ENCODE measurements around the gene TGFBR3. TPM values are rescaled to one million over a fixed set of nuclear protein-coding genes. Genes with fewer than 3 reads are reported as not detected.
"Not testable (repeated sequence)": the region's sequence is repeated elsewhere in the genome, so short reads cannot be mapped to it uniquely, and the experiment has no call there.

TGFBR3 gene
- total RNA-seq, 2 experiments from 2014 or later = 5.5 to 7.5 TPM

DNA sequence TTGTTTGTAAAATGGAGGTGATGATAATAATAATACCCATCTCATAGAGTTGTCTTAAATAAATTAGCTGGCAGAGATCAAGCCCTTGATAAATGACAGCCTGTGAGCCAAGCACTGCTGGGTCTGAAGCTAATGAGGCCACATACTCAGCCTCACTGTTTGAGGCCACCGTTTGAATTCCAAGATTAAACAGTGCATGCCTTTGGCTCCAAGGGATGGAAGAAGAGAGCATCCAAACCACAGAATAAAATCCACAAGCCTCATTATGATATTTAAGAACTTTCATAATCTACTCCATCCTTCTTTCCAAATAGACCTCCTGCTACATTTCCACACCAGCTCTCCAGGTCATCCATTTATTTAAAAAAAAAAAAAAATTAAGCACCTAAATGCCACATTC, 29.0 kb downstream of the TGFBR3 start:
- Mint-ChIP-seq H3K36me3 (ENCODE audit: low read depth) (no peaks in the 10 kb centered on the region), H3K4me1 (ENCODE audit: low read depth) (no peaks in the 10 kb centered on the region)
- CTCF ChIA-PET = no interaction called here

DNA sequence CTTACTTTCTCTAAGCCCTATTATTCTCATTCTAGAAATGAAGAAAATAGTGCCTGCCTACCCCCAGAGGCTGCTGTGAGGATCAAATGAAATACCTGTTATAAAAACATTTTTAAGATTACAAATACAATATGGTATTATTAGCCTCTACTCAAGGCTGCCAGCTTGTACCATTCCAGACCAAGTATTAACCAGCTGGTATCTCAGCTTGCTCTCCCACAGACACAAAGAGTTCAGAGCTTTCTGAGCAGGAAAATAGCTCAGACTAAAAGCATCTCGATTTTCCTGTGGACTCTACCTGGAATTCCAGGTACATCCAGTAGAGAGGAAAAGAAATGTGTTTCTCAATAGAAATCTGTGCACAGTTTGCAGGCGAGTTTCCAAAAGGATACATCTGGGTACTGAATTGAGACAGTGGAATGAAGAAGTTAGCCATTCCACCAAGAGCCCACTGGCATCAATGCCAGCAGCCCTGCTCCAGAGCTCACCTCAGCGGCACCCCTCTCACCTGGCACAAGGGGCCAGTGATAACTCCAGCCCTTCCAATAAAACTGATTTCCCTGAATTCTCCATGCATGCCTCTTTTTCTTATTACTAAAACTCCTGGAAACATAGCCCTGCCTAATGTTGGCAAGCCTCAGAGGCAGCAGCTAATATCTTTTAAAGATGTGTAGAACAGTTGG, 31.0 kb downstream of the TGFBR3 start:
- ATAC-seq = no peak
- ChIA-PET POLR2A (interaction anchor here (1.3 kb wide), 1 partner anchor 13 kb away, joined by 4 read pairs; no protein-coding TSS in a partner anchor), CTCF (interaction anchor here (0.5 to 1.4 kb wide), 4 partner anchors 17 to 342 kb away, joined by 3 to 4 read pairs (median 3); no protein-coding TSS in a partner anchor)
- no peak overlapping the region for H3K27ac Mint-ChIP-seq
- DNase-seq = no peak
- TF ChIP-seq, protein P1, sequence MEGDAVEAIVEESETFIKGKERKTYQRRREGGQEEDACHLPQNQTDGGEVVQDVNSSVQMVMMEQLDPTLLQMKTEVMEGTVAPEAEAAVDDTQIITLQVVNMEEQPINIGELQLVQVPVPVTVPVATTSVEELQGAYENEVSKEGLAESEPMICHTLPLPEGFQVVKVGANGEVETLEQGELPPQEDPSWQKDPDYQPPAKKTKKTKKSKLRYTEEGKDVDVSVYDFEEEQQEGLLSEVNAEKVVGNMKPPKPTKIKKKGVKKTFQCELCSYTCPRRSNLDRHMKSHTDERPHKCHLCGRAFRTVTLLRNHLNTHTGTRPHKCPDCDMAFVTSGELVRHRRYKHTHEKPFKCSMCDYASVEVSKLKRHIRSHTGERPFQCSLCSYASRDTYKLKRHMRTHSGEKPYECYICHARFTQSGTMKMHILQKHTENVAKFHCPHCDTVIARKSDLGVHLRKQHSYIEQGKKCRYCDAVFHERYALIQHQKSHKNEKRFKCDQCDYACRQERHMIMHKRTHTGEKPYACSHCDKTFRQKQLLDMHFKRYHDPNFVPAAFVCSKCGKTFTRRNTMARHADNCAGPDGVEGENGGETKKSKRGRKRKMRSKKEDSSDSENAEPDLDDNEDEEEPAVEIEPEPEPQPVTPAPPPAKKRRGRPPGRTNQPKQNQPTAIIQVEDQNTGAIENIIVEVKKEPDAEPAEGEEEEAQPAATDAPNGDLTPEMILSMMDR (IDR thresholded peaks at IDR 0.05) = no peak
- no peaks in the 10 kb centered on the region for H3K4me1 Mint-ChIP-seq (ENCODE audit: low read depth)
- intact Hi-C loops (cut with micrococcal nuclease) = no loop called here
- no peak overlapping the region for H3K4me3 Mint-ChIP-seq
- H3K9me3 Mint-ChIP-seq = no peaks in the 10 kb centered on the region
- no peaks in the 10 kb centered on the region for H3K27me3 Mint-ChIP-seq
- no peaks in the 10 kb centered on the region for H3K36me3 Mint-ChIP-seq (ENCODE audit: low read depth)

More for the DNA sequence above, 29.0 kb downstream of the TGFBR3 start:
- intact Hi-C loops (cut with micrococcal nuclease) = no loop called here
- ATAC-seq (no peak), DNase-seq (no peak)
- Mint-ChIP-seq H3K27ac (no peak overlapping the region), H3K27me3 (no peaks in the 10 kb centered on the region), H3K9me3 (no peaks in the 10 kb centered on the region), H3K4me3 (no peak overlapping the region)
- POLR2A ChIA-PET = no interaction called here
- TF ChIP-seq, protein P1 (IDR thresholded peaks at IDR 0.05) = no peak

GRCh38 chr1:91853397-91853796, 32.6 kb downstream of the TGFBR3 start:
- ATAC-seq = no peak

GRCh38 chr1:91852011-91852410, 33.9 kb downstream of the TGFBR3 start:
- H3K27ac Mint-ChIP-seq; H3K36me3 Mint-ChIP-seq (ENCODE audit: low read depth); H3K4me3 Mint-ChIP-seq; H3K9me3 Mint-ChIP-seq; H3K27me3 Mint-ChIP-seq; intact Hi-C loops (cut with micrococcal nuclease); POLR2A ChIA-PET; ATAC-seq; H3K4me1 Mint-ChIP-seq (ENCODE audit: low read depth); DNase-seq: not testable (repeated sequence)
- CTCF ChIA-PET = interaction anchor here (1.3 kb wide), 1 partner anchor 32 kb away, joined by 3 read pairs; no protein-coding TSS in a partner anchor

More at GRCh38 chr1:91853397-91853796, 32.6 kb downstream of the TGFBR3 start:
- CTCF ChIA-PET = no interaction called here
- H3K36me3 Mint-ChIP-seq (ENCODE audit: low read depth) = no peaks in the 10 kb centered on the region
- H3K9me3 Mint-ChIP-seq = no peaks in the 10 kb centered on the region
- no peak overlapping the region for H3K4me3 Mint-ChIP-seq
- no peaks in the 10 kb centered on the region for H3K27me3 Mint-ChIP-seq
- POLR2A ChIA-PET = no interaction called here
- TF ChIP-seq, protein P1 (IDR thresholded peaks at IDR 0.05) = no peak
- H3K4me1 Mint-ChIP-seq (ENCODE audit: low read depth) = no peaks in the 10 kb centered on the region
- no peak for DNase-seq
- intact Hi-C loops (cut with micrococcal nuclease) = no loop called here
- no peak overlapping the region for H3K27ac Mint-ChIP-seq

DNA sequence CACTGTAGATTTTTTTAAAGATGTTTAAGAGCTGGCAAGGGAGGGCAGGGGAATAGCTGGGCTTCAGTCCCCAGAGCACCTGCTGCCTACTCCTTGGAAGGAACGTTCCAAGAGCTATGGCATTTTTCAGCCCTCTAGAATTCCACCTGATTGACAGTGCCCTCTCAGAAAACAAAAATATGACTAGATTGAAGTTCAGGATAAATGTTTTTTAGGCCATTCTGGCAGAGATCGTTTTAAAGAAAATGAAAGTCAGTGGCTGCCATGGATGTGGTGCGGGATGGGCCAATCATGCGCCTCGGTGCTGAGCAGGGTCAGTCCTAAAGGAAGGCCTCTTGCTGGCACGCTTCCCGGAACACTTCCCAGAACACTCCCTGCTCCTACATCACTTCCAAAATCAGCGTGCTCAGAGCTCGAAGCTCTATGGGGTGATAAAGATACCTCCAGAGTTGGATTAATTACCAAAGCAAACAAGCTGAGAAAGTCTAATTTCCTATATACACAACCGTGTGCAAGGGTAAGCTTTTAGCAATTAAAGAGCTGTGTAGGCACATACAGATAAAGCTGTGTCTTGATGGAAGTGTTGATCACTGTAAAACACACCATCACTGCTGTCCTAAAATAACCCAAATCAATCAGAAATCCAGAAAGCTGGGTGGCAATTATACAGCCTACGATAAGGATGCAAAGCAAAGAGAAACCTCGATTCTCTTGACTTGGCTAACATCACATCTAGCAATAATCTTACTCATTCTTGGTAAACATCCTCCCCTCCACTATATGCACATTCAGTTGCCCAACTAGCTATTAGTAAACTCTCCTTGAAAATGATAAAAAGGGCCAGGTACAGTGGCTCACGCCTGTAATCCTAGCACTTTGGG, 34.6 kb downstream of the TGFBR3 start:
- Mint-ChIP-seq H3K9me3 (no peaks in the 10 kb centered on the region), H3K4me3 (no peak overlapping the region), H3K4me1 (ENCODE audit: low read depth) (no peaks in the 10 kb centered on the region), H3K27ac (no peak overlapping the region), H3K36me3 (ENCODE audit: low read depth) (no peaks in the 10 kb centered on the region), H3K27me3 (no peaks in the 10 kb centered on the region)
- ChIA-PET CTCF (interaction anchor here (1.3 kb wide), 1 partner anchor 32 kb away, joined by 3 read pairs; no protein-coding TSS in a partner anchor), POLR2A (no interaction called here)
- DNase-seq = no peak
- TF ChIP-seq, protein P1 (IDR thresholded peaks at IDR 0.05) = no peak
- intact Hi-C loops (cut with micrococcal nuclease) = no loop called here
- ATAC-seq = no peak

Data from activated CD8-positive, alpha-beta T cell treated with anti-CD3 and anti-CD28 coated beads for 36 hours (primary cell).